H9 (cell line): ENCODE results near the gene MTTP. TPM values are rescaled to one million over a fixed set of nuclear protein-coding genes. Genes with fewer than 3 reads are reported as not detected.

Experiments
- DNase-seq: peaks from one replicate; pipeline ENCODE4 v3.0.0-alpha.2; 2017
- H2AFZ ChIP-seq: one replicate; pipeline ENCODE4 v1.6.1; 2013; ENCODE audit warnings: mild to moderate bottlenecking, low read length, control low read depth, moderate library complexity
- H2AK5ac ChIP-seq: 2 replicates; pipeline ENCODE4 v1.6.1; 2013; ENCODE audit warnings: low read length, control low read depth, mixed read lengths; ENCODE audit not compliant: insufficient read length
- H2BK120ac ChIP-seq: one replicate; pipeline ENCODE4 v1.6.1; 2013; ENCODE audit warnings: low read depth, mild to moderate bottlenecking, low read length, control low read depth, inconsistent platforms; ENCODE audit not compliant: poor library complexity, severe bottlenecking
- H2BK12ac ChIP-seq: 2 replicates; pipeline ENCODE4 v1.6.1; 2013; ENCODE audit warnings: low read length, control low read depth, mixed read lengths, low read depth; ENCODE audit not compliant: insufficient read length
- H2BK15ac ChIP-seq: 2 replicates; pipeline ENCODE4 v1.6.1; 2013; ENCODE audit warnings: low read depth, low read length, control low read depth
- H2BK20ac ChIP-seq: one replicate; pipeline ENCODE4 v1.6.1; 2013; ENCODE audit warnings: low read depth, mild to moderate bottlenecking, low read length, control low read depth, inconsistent platforms; ENCODE audit not compliant: poor library complexity, severe bottlenecking
- H2BK5ac ChIP-seq: 2 replicates; pipeline ENCODE4 v1.6.1; 2013; ENCODE audit warnings: low read length, control low read depth, mixed read lengths; ENCODE audit not compliant: insufficient read length
- H3K14ac ChIP-seq: 2 replicates; pipeline ENCODE4 v1.6.1; 2013; ENCODE audit warnings: low read length, control low read depth; ENCODE audit not compliant: insufficient read depth
- H3K18ac ChIP-seq: 2 replicates; pipeline ENCODE4 v1.6.1; 2013; ENCODE audit warnings: low read depth, mild to moderate bottlenecking, mixed read lengths, low read length, control low read depth; ENCODE audit not compliant: insufficient read length
- H3K23ac ChIP-seq: 2 replicates; pipeline ENCODE4 v1.6.1; 2013; ENCODE audit warnings: low read length, control low read depth, mixed read lengths, low read depth; ENCODE audit not compliant: insufficient read length
- H3K23me2 ChIP-seq: 2 replicates; pipeline ENCODE4 v1.6.1; 2013; ENCODE audit warnings: low read depth, mild to moderate bottlenecking, mixed read lengths, low read length, control low read depth; ENCODE audit not compliant: insufficient read length, poor library complexity, severe bottlenecking
- H3K27ac ChIP-seq: 2 replicates; pipeline ENCODE4 v1.5.1; 2013; ENCODE audit warnings: low read length, control low read depth, mixed read lengths, low read depth; ENCODE audit not compliant: insufficient read length
- H3K27me3 ChIP-seq: 2 replicates; pipeline ENCODE4 v1.6.1; 2013; ENCODE audit warnings: low read length, control low read depth, inconsistent platforms; ENCODE audit not compliant: insufficient read depth
- H3K4ac ChIP-seq: 2 replicates; pipeline ENCODE4 v1.6.1; 2013; ENCODE audit warnings: low read depth, mild to moderate bottlenecking, control low read depth, inconsistent platforms, low read length, moderate library complexity
- H3K4me1 ChIP-seq: 2 replicates; pipeline ENCODE4 v1.6.1; 2013; ENCODE audit warnings: low read length, control low read depth, inconsistent platforms; ENCODE audit not compliant: insufficient read depth
- H3K4me2 ChIP-seq: 2 replicates; pipeline ENCODE4 v1.6.1; 2013; ENCODE audit warnings: low read length, control low read depth, mixed read lengths; ENCODE audit not compliant: insufficient read length, insufficient read depth
- H3K56ac ChIP-seq: 2 replicates; pipeline ENCODE4 v1.6.1; 2013; ENCODE audit warnings: low read depth, mild to moderate bottlenecking, mixed read lengths, low read length, control low read depth; ENCODE audit not compliant: insufficient read length
- H3K79me1 ChIP-seq: 2 replicates; pipeline ENCODE4 v1.6.1; 2013; ENCODE audit warnings: low read depth, mild to moderate bottlenecking, moderate library complexity, low read length, control low read depth, inconsistent platforms; ENCODE audit not compliant: insufficient read depth, poor library complexity, severe bottlenecking
- H3K79me2 ChIP-seq: 2 replicates; pipeline ENCODE4 v1.6.1; 2013; ENCODE audit warnings: low read length, control low read depth, inconsistent platforms; ENCODE audit not compliant: insufficient read depth
- H3K9ac ChIP-seq: 2 replicates; pipeline ENCODE4 v1.6.1; 2013; ENCODE audit warnings: low read length, control low read depth, mixed read lengths; ENCODE audit not compliant: insufficient read length; ENCODE audit errors: extremely low read depth
- H3K9me3 ChIP-seq: one replicate; pipeline ENCODE4 v1.6.1; 2013; ENCODE audit warnings: low read depth, low read length, inconsistent platforms; ENCODE audit not compliant: control insufficient read depth
- H3T11ph ChIP-seq: one replicate; pipeline ENCODE4 v1.6.1; 2013; ENCODE audit warnings: mild to moderate bottlenecking, low read length, control low read depth, inconsistent platforms
- H4K20me1 ChIP-seq: one replicate; pipeline ENCODE4 v1.6.1; 2013; ENCODE audit not compliant: control insufficient read depth, insufficient read length, insufficient read depth
- H4K5ac ChIP-seq: 2 replicates; pipeline ENCODE4 v1.6.1; 2013; ENCODE audit warnings: low read depth, mild to moderate bottlenecking, mixed read lengths, low read length, control low read depth; ENCODE audit not compliant: insufficient read length
- H4K8ac ChIP-seq: replicated peaks from 2 replicates; pipeline ENCODE4 v1.6.1; 2013; ENCODE audit warnings: low read length, control low read depth, mixed read lengths, low read depth; ENCODE audit not compliant: insufficient read length
- H4K91ac ChIP-seq: 2 replicates; pipeline ENCODE4 v1.6.1; 2013; ENCODE audit warnings: low read depth, mild to moderate bottlenecking, moderate library complexity, mixed read lengths, low read length, control low read depth; ENCODE audit not compliant: insufficient read length
- H3K27ac Mint-ChIP-seq, 3 experiments: 2 replicates in 2 of 3; 3 replicates in 1 of 3; pipeline ENCODE4 v1.8.0; 2020 to 2021; ENCODE audit warnings: mixed read lengths in 3 of 3, mild to moderate bottlenecking in 1 of 3, moderate library complexity in 1 of 3
- H3K27me3 Mint-ChIP-seq: 2 replicates; pipeline ENCODE4 v1.8.0; 2021; ENCODE audit warnings: low read depth, mild to moderate bottlenecking, moderate library complexity, mixed read lengths
- H3K36me3 Mint-ChIP-seq, 3 experiments: 2 replicates in 2 of 3; 3 replicates in 1 of 3; pipeline ENCODE4 v1.8.0; 2020 to 2021; ENCODE audit warnings: low read depth in 3 of 3, mixed read lengths in 3 of 3; ENCODE audit not compliant: insufficient read depth in 1 of 3
- H3K4me1 Mint-ChIP-seq, 2 experiments: 2 replicates each; pipeline ENCODE4 v1.8.0; 2020; ENCODE audit warnings: mixed read lengths in 2 of 2
- H3K4me3 Mint-ChIP-seq, 2 experiments: 2 replicates in 1 of 2; 3 replicates in 1 of 2; pipeline ENCODE4 v1.8.0; 2020 to 2021; ENCODE audit warnings: mild to moderate bottlenecking in 2 of 2, mixed read lengths in 2 of 2, moderate library complexity in 1 of 2
- H3K9me3 Mint-ChIP-seq, 2 experiments: 2 replicates in 1 of 2; 3 replicates in 1 of 2; pipeline ENCODE4 v1.8.0; 2020; ENCODE audit warnings: mild to moderate bottlenecking in 2 of 2, mixed read lengths in 2 of 2, moderate library complexity in 1 of 2
- CTCF ChIP-seq: fragments of 200-600 bp; sonication (generic); conservative IDR thresholded peaks from 3 replicates; pipeline ENCODE4 v1.8.0; 2021; ENCODE audit warnings: antibody characterized with exemption, mild to moderate bottlenecking
- WGBS: extraction: QIAGEN DNeasy Blood & Tissue Kit; methylation state at CpG from one replicate; pipeline ENCODE4 v1.1.7; 2013; ENCODE audit warnings: missing lambda C conversion rate, low lambda C conversion rate, mixed read lengths; ENCODE audit not compliant: insufficient read length; ENCODE audit errors: extremely low coverage; 5-methylcytosine and 5-hydroxymethylcytosine counted together
- total RNA-seq: library from RNA; stranded (reverse); gene quantifications from 2 replicates; pipeline ENCODE4 v1.2.1, GENCODE V29; 2021

MTTP gene
- total RNA-seq, 1 experiment from 2014 or later, result 0.46 TPM

- Histone ChIP-seq H3K56ac (no peak overlapping the region), H2BK120ac (no peak overlapping the region)
- H3K27ac Mint-ChIP-seq, result no peak overlapping the region
These were observed 4.1 kb downstream of the MTTP start for GRCh38 chr4:99578714-99579113.

More at GRCh38 chr4:99578714-99579113, 4.1 kb downstream of the MTTP start:
- Histone ChIP-seq H3K23me2 (no peaks in the 10 kb centered on the region), H4K5ac (no peak overlapping the region), H3K9me3 (no peaks in the 10 kb centered on the region), H3K79me2 (no peaks in the 10 kb centered on the region), H3K27me3 (no peaks in the 10 kb centered on the region), H3K18ac (no peak overlapping the region), H4K20me1 (no peaks in the 10 kb centered on the region), H2BK5ac (no peak overlapping the region), H3K79me1 (no peaks in the 10 kb centered on the region), H3K4ac (no peak overlapping the region), H2BK12ac (no peak overlapping the region), H3K9ac (no peak overlapping the region), H4K91ac (no peak overlapping the region), H3K14ac (no peak overlapping the region), H3T11ph (no peak overlapping the region), H2BK20ac (no peak overlapping the region), H2AFZ (no peak overlapping the region), H3K23ac (no peak overlapping the region), H3K27ac (no peak overlapping the region), H3K4me1 (no peaks in the 10 kb centered on the region; the same call in 1 of the 2 replicates), H2AK5ac (no peak overlapping the region), H4K8ac (no peak overlapping the region), H2BK15ac (no peak overlapping the region), H3K4me2 (no peak overlapping the region)
- no CpG with 5 or more reads among the region's 2 CpGs for WGBS
- Mint-ChIP-seq H3K36me3 (no peaks in the 10 kb centered on the region), H3K9me3 (no peaks in the 10 kb centered on the region), H3K4me3 (no peak overlapping the region), H3K4me1 (peaks cover 9 to 11% of the 10 kb centered on the region in 2 experiments), H3K27me3 (no peaks in the 10 kb centered on the region)
- no peak for DNase-seq
- no peak for TF ChIP-seq CTCF
